Mucosa of descending colon (tissue), 3 donors: ENCODE results near the gene TSHZ2. TPM values are rescaled to one million over a fixed set of nuclear protein-coding genes. Genes with fewer than 3 reads are reported as not detected.

Source experiments
- ATAC-seq: fragments of 200-7000 bp; cut with Tn5 transposase; one replicate; pipeline ENCODE4 v1.9.1; 2020; ENCODE audit warnings: mild to moderate bottlenecking, moderate library complexity
- DNase-seq, 3 donors: peaks; one replicate each; pipeline ENCODE4 v3.0.0-alpha.2; 2020
- H3K36me3 ChIP-seq: fragments of 200-600 bp; one replicate; pipeline ENCODE4 v1.8.0; 2021; ENCODE audit warnings: low read depth, mild to moderate bottlenecking
- H3K4me1 ChIP-seq: fragments of 200-600 bp; one replicate; pipeline ENCODE4 v1.8.0; 2021; ENCODE audit warnings: low read depth, mild to moderate bottlenecking
- H3K4me3 ChIP-seq: fragments of 200-600 bp; one replicate; pipeline ENCODE4 v1.8.0; 2021; ENCODE audit warnings: mild to moderate bottlenecking
- H3K9me3 ChIP-seq: fragments of 200-600 bp; one replicate; pipeline ENCODE4 v1.8.0; 2021; ENCODE audit warnings: mild to moderate bottlenecking
- intact Hi-C, 2 donors: fragments of 100-400 bp; cut with DNase I in 1 of 2; cut with micrococcal nuclease in 1 of 2; formaldehyde crosslinking; loops; one replicate each; pipeline versions ENCODE4 v1.11.0 to v1.11.1; 2022; cut with DNase I, micrococcal nuclease
- total RNA-seq, 3 donors: library from RNA; stranded (reverse); fragmentation: NEBNext Ultra II Directional in 2 of 3; extraction: Animal tissue kit (Norgen Biotek cat#: 25700) in 2 of 3; gene quantifications; one replicate each; pipeline versions ENCODE4 v1.2.1 to v1.2.4, GENCODE V29; 2021 to 2023
- TF ChIP-seq, protein P1 (sequence below): fragments of 200-600 bp; IDR thresholded peaks from one replicate; pipeline ENCODE4 v1.8.0; 2022; ENCODE audit warnings: antibody characterized with exemption, mild to moderate bottlenecking
- donor health status: DM: no; HTN: no; CAD: no; lungs with moderate emphysema.
- donor health status: DM: no; HTN: no; CAD: no.
- donor health status: DM: no; HTN: yes; CAD: no.

The TSHZ2 gene
- total RNA-seq, 3 donors from 2014 or later = 1.9 to 17.8 (median 3.6) TPM

DNA sequence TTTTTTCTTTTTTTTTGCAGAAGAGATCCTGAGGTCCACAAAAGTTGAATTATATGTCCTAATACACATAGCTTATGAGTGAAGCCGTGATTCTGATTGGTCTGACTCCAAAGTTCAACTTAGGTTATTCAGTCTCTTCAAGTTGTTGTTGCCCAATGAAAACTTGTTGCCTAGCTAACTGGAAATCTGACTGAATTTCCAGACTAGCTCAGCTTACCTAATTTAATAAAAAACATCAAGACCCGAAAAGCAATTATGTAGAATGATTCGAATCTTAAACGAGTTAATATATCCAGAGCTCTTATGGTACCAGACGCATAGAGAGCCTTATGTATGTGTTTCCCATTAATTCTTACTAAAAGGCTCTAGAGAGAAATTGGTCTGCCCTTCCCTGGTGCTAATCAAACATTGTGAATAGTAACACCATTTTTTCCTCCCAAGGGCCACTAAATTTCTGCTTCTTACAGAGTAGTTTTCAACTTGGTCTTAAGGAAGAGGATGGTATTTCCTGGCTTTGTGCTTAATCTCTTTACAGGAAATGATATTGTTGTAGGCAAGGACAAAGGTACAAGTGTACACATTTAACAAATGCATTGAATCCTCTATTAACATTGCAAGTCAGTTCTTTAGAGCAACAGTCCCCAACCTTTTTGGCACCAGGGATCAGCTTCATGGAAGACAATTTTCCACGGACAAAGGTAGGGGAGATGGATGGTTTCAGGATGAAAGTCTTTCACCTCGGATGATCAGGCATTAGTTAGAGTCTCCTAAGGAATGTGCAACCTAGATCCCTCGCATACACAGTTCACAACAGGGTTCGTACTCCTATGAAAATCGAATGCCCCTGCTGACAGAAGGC is 107.9 kb downstream of the TSHZ2 start:
- intact Hi-C loops = no loop called here
- no peaks in the 10 kb centered on the region for H3K36me3 ChIP-seq

GRCh38 chr20:53080687-53080962 is 108.5 kb downstream of the TSHZ2 start:
- no peak for ATAC-seq
- Histone ChIP-seq H3K9me3 (no peaks in the 10 kb centered on the region), H3K4me1 (no peaks in the 10 kb centered on the region), H3K4me3 (no peak overlapping the region), H3K36me3 (no peaks in the 10 kb centered on the region)
- intact Hi-C loops = no loop called here
- DNase-seq = no peak
- TF ChIP-seq, protein P1, sequence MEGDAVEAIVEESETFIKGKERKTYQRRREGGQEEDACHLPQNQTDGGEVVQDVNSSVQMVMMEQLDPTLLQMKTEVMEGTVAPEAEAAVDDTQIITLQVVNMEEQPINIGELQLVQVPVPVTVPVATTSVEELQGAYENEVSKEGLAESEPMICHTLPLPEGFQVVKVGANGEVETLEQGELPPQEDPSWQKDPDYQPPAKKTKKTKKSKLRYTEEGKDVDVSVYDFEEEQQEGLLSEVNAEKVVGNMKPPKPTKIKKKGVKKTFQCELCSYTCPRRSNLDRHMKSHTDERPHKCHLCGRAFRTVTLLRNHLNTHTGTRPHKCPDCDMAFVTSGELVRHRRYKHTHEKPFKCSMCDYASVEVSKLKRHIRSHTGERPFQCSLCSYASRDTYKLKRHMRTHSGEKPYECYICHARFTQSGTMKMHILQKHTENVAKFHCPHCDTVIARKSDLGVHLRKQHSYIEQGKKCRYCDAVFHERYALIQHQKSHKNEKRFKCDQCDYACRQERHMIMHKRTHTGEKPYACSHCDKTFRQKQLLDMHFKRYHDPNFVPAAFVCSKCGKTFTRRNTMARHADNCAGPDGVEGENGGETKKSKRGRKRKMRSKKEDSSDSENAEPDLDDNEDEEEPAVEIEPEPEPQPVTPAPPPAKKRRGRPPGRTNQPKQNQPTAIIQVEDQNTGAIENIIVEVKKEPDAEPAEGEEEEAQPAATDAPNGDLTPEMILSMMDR = no peak

More for the DNA sequence above, 107.9 kb downstream of the TSHZ2 start:
- Histone ChIP-seq H3K4me3 (no peak overlapping the region), H3K9me3 (no peaks in the 10 kb centered on the region), H3K4me1 (no peaks in the 10 kb centered on the region)
- DNase-seq (no peak), ATAC-seq (no peak)
- TF ChIP-seq, protein P1 = no peak

- no peaks in the 10 kb centered on the region for H3K9me3 ChIP-seq
- intact Hi-C loops = no loop called here
- TF ChIP-seq, protein P1 = no peak
- no peaks in the 10 kb centered on the region for H3K36me3 ChIP-seq
- no peak overlapping the region for H3K4me3 ChIP-seq
- DNase-seq (peak in 2 of 3 donors; percentile 34 to 45), ATAC-seq (peak; percentile 92)
- H3K4me1 ChIP-seq = no peaks in the 10 kb centered on the region
Observed at GRCh38 chr20:53080969-53081871, 109.1 kb downstream of the TSHZ2 start.

- intact Hi-C loops = no loop called here
- DNase-seq (no peak), ATAC-seq (no peak)
- Histone ChIP-seq H3K9me3 (no peaks in the 10 kb centered on the region), H3K4me1 (no peaks in the 10 kb centered on the region), H3K36me3 (no peaks in the 10 kb centered on the region), H3K4me3 (no peak overlapping the region)
- TF ChIP-seq, protein P1 = no peak
Observed at GRCh38 chr20:53081916-53082863, 110.0 kb downstream of the TSHZ2 start.

DNA sequence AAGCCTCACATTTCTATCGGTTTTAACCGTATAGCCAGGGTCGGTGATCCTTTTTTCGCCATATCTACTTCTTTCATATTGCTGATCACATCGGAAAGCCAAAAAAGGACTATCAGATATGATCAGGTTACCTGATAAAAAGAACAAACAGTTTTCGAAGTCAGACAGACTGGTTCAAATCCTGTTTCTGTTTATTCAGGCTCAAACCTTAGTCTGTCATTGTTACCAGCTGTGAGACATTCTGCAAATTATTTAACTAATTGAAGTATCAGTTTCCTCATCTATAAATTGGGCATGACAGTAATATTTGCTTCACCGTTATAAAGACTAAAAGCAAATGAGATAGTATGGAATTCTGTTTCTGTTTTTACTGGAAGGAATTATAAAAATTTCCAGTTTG is 111.3 kb downstream of the TSHZ2 start:
- no peaks in the 10 kb centered on the region for H3K4me1 ChIP-seq
- H3K4me3 ChIP-seq = no peak overlapping the region
- TF ChIP-seq, protein P1 = no peak
- H3K9me3 ChIP-seq = no peaks in the 10 kb centered on the region
- intact Hi-C loops = no loop called here
- H3K36me3 ChIP-seq = no peaks in the 10 kb centered on the region
- DNase-seq = no peak
- ATAC-seq = no peak
